Breast epithelium (tissue), 3 donors: ENCODE measurements around the gene DFFB.

Experiments
- POLR2A ChIP-seq: fragments of 450-650 bp; IDR thresholded peaks from one replicate; pipeline ENCODE4 v1.6.1; 2016; ENCODE audit warnings: antibody characterized with exemption, mild to moderate bottlenecking, moderate library complexity
- TF ChIP-seq, protein P1 (sequence below), 3 donors: fragments of 450-650 bp; IDR thresholded peaks; one replicate each; pipeline ENCODE4 v1.5.1; 2016 to 2017; ENCODE audit warnings: antibody characterized with exemption in 3 of 3, mild to moderate bottlenecking in 3 of 3, moderate library complexity in 3 of 3

DNA sequence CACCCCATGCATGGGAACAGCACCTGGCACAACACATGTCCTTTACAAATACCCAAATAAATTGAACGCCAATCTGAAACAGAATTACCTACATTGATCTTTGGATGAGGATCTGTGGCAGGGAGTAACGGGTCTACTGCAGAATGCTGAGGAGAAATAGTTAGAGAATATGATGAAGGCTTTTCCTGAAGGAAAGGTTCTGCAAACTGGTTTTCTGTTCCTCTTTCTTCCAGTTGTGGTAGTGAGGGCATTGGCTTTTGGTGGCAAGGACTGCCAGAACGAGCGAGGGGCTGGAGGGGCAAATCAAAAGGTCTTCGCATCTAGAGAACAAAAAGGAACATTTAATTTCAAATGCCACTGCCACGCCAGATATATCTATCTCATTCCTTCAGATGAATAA lies 20.1 kb upstream of the DFFB start:
- TF ChIP-seq, protein P1, sequence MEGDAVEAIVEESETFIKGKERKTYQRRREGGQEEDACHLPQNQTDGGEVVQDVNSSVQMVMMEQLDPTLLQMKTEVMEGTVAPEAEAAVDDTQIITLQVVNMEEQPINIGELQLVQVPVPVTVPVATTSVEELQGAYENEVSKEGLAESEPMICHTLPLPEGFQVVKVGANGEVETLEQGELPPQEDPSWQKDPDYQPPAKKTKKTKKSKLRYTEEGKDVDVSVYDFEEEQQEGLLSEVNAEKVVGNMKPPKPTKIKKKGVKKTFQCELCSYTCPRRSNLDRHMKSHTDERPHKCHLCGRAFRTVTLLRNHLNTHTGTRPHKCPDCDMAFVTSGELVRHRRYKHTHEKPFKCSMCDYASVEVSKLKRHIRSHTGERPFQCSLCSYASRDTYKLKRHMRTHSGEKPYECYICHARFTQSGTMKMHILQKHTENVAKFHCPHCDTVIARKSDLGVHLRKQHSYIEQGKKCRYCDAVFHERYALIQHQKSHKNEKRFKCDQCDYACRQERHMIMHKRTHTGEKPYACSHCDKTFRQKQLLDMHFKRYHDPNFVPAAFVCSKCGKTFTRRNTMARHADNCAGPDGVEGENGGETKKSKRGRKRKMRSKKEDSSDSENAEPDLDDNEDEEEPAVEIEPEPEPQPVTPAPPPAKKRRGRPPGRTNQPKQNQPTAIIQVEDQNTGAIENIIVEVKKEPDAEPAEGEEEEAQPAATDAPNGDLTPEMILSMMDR (IDR thresholded peaks at IDR 0.05) = no peak
- TF ChIP-seq POLR2A = no peak
